ENCODE measurements around the gene MCL1. TPM values are rescaled to one million over a fixed set of nuclear protein-coding genes. Genes with fewer than 3 reads are reported as not detected.

MCL1 gene
- total and polyA plus RNA-seq, 2 donors (not counting 1 experiment from before 2014, with no cell fraction given): 219 to 266 TPM

GRCh38 chr1:150613061-150613920, 33.9 kb upstream of the MCL1 start:
- Mint-ChIP-seq H3K27ac (peak overlapping the region; percentile 92), H3K4me1 (peaks cover 44% of the 10 kb centered on the region), H3K4me3 (peak overlapping the region; percentile 72), H3K9me3 (ENCODE audit: insufficient read depth) (no peaks in the 10 kb centered on the region), H3K27me3 (no peaks in the 10 kb centered on the region)
- Histone ChIP-seq H4K20me1 (ENCODE audit: control insufficient read depth, insufficient read depth, low read length, poor library complexity, severe bottlenecking) (peaks cover 6% of the 10 kb centered on the region), H3K79me2 (ENCODE audit: control insufficient read depth, insufficient read depth, low read length) (peaks cover 59% of the 10 kb centered on the region), H3K36me3 (replicated peaks in 1 of 2; ENCODE audit: control extremely low read depth in 1 of 2, control insufficient read depth in 1 of 2, extremely low read depth in 1 of 2, insufficient read depth in 2 of 2, low read length in 1 of 2) (peaks cover 0 to 18% of the 10 kb centered on the region in 2 experiments), H3K9me3 (ENCODE audit: control extremely low read depth in 1 of 3, control insufficient read depth in 2 of 3, insufficient read depth in 1 of 3, low read length in 2 of 3) (no peaks in the 10 kb centered on the region), H3K4me1 (ENCODE audit: control insufficient read depth in 2 of 2, insufficient read depth in 2 of 2, low read length in 2 of 2) (peaks cover 35 to 41% of the 10 kb centered on the region in 2 donors), H2AFZ (ENCODE audit: insufficient read depth, low read depth, low read length, poor library complexity, severe bottlenecking) (no peak overlapping the region), H3K27me3 (replicated peaks in 1 of 4; ENCODE audit: control extremely low read depth in 1 of 4, control insufficient read depth in 3 of 4, insufficient read depth in 4 of 4, low read length in 3 of 4) (no peaks in the 10 kb centered on the region), H3K27ac (ENCODE audit: low read length in 2 of 2) (peak overlapping the region; percentile 44 to 95), H3K4me3 (ENCODE audit: control extremely low read depth in 1 of 5, extremely low read depth in 1 of 5, insufficient read depth in 1 of 5, low read depth in 2 of 5, low read length in 4 of 5) (no peak overlapping the region), H3K4me2 (replicated peaks; ENCODE audit: low read depth, low read length, poor library complexity, severe bottlenecking) (peak overlapping the region; percentile 3), H3K9ac (ENCODE audit: low read length) (no peak overlapping the region)
- intact Hi-C loops (cut with micrococcal nuclease): no loop called here
- WGBS (ENCODE audit: insufficient coverage): 20% methylated on average over 2 of the region's 12 CpGs
- ChIA-PET CTCF (interaction anchor here (0.9 to 23.2 kb wide), 5 partner anchors 9 to 394 kb away, joined by 3 to 661 read pairs (median 4); partner anchors contain the start of genes ENSA, MCL1 and MINDY1), POLR2A (interaction anchor here (3.7 kb wide), 1 partner anchor 51 kb away, joined by 22 read pairs; no protein-coding TSS in a partner anchor)
- ATAC-seq (ENCODE audit: low read depth): peak; percentile 55
- TF ChIP-seq EZH2 (IDR thresholded peaks at IDR 0.05; ENCODE audit: borderline replicate concordance, insufficient read depth, low read depth, low read length, poor library complexity, severe bottlenecking) (no peak), CTCF (IDR thresholded peaks at IDR 0.05) (no peak)
- DNase-seq: peak; percentile 74

- TF ChIP-seq EZH2 (IDR thresholded peaks at IDR 0.05; ENCODE audit: borderline replicate concordance, insufficient read depth, low read depth, low read length, poor library complexity, severe bottlenecking) (no peak), CTCF (IDR thresholded peaks at IDR 0.05) (no peak)
- peak overlapping the region; percentile 74 for H3K4me3 Mint-ChIP-seq
- ChIA-PET POLR2A (interaction anchor here (0.6 to 3.7 kb wide), 6 partner anchors 8 to 49 kb away, joined by 3 to 22 read pairs (median 4); partner anchors contain the start of gene MCL1), CTCF (interaction anchor here (0.6 to 23.2 kb wide), 7 partner anchors 9 to 653 kb away, joined by 3 to 661 read pairs (median 4); partner anchors contain the start of genes ENSA, GOLPH3L, MCL1 and MINDY1)
- Histone ChIP-seq H3K9ac (ENCODE audit: low read length) (peak overlapping the region; percentile 21), H3K79me2 (ENCODE audit: control insufficient read depth, insufficient read depth, low read length) (peaks cover 49% of the 10 kb centered on the region), H3K27ac (ENCODE audit: low read length in 2 of 2) (peak overlapping the region; percentile 87 to 95), H3K4me3 (ENCODE audit: control extremely low read depth in 1 of 5, extremely low read depth in 1 of 5, insufficient read depth in 1 of 5, low read depth in 2 of 5, low read length in 4 of 5) (peak overlapping the region in 1 of 5 experiments; percentile 3), H3K36me3 (replicated peaks in 1 of 2; ENCODE audit: control extremely low read depth in 1 of 2, control insufficient read depth in 1 of 2, extremely low read depth in 1 of 2, insufficient read depth in 2 of 2, low read length in 1 of 2) (peaks cover 0 to 10% of the 10 kb centered on the region in 2 experiments), H3K4me1 (ENCODE audit: control insufficient read depth in 2 of 2, insufficient read depth in 2 of 2, low read length in 2 of 2) (peaks cover 35 to 41% of the 10 kb centered on the region in 2 donors), H4K20me1 (ENCODE audit: control insufficient read depth, insufficient read depth, low read length, poor library complexity, severe bottlenecking) (peaks cover 6% of the 10 kb centered on the region), H3K4me2 (replicated peaks; ENCODE audit: low read depth, low read length, poor library complexity, severe bottlenecking) (peak overlapping the region; percentile 62), H3K9me3 (ENCODE audit: control extremely low read depth in 1 of 3, control insufficient read depth in 2 of 3, insufficient read depth in 1 of 3, low read length in 2 of 3) (no peaks in the 10 kb centered on the region), H3K27me3 (replicated peaks in 1 of 4; ENCODE audit: control extremely low read depth in 1 of 4, control insufficient read depth in 3 of 4, insufficient read depth in 4 of 4, low read length in 3 of 4) (no peaks in the 10 kb centered on the region), H2AFZ (ENCODE audit: insufficient read depth, low read depth, low read length, poor library complexity, severe bottlenecking) (no peak overlapping the region)
- H3K27ac Mint-ChIP-seq: peak overlapping the region; percentile 92
- no CpG with 5 or more reads among the region's 3 CpGs for WGBS (ENCODE audit: insufficient coverage)
- no peaks in the 10 kb centered on the region for H3K27me3 Mint-ChIP-seq
- DNase-seq (no peak), ATAC-seq (ENCODE audit: low read depth) (no peak)
- intact Hi-C loops (cut with micrococcal nuclease): no loop called here
- no peaks in the 10 kb centered on the region for H3K9me3 Mint-ChIP-seq (ENCODE audit: insufficient read depth)
- H3K4me1 Mint-ChIP-seq: peaks cover 44% of the 10 kb centered on the region
These were observed 32.6 kb upstream of the MCL1 start for GRCh38 chr1:150612014-150612345.
